GM12878 (cell line): ENCODE results near the gene TET3. TPM values are rescaled to one million over a fixed set of nuclear protein-coding genes. Genes with fewer than 3 reads are reported as not detected.

ENCODE experiments used
- ATAC-seq: fragments of 200-7000 bp; cut with Tn5 transposase; 3 replicates; pipeline ENCODE4 v1.9.1; 2020; ENCODE audit warnings: mild to moderate bottlenecking, moderate library complexity
- BruUV-seq: library from RNA; stranded (reverse); fragments of 400-500 nt; replicated peaks from 2 replicates; lab custom pipeline; 2021; lab: Mats Ljungman, UMichigan
- CTCF ChIA-PET: fragments of 300-600 bp; sonication (Branson Sonifier 250); formaldehyde crosslinking; extraction: SDS; loops from one replicate; lab custom pipeline; 2021; ENCODE audit warnings: inconsistent platforms; lab: Yijun Ruan, JAX
- POLR2A ChIA-PET: fragments of 350-600 bp; formaldehyde crosslinking; extraction: SDS; loops from one replicate; lab custom pipeline; 2021; ENCODE audit warnings: inconsistent platforms; lab: Charles Lee
- RAD21 ChIA-PET: fragments of 300-600 bp; sonication (Branson Sonifier 250); formaldehyde crosslinking; loops from one replicate; lab custom pipeline; 2023; ENCODE audit warnings: antibody characterized with exemption; ENCODE audit not compliant: unreplicated experiment; lab: Charles Lee
- SMC1A ChIA-PET: fragments of 300-600 bp; sonication (Branson Sonifier 250); formaldehyde crosslinking; loops from one replicate; lab custom pipeline; 2023; ENCODE audit not compliant: unreplicated experiment, uncharacterized antibody; lab: Charles Lee
- DNase-seq: peaks from one replicate; pipeline ENCODE4 v3.0.0-alpha.2; 2011; ENCODE audit warnings: low read depth, low spot score
- FAIRE-seq: peaks from 3 replicates; lab custom pipeline; 2011; peaks lifted over from hg19 to GRCh38; lab: Jason Lieb, UNC
- H2AFZ ChIP-seq: 2 replicates; pipeline ENCODE4 v1.6.0; 2011; ENCODE audit warnings: low read depth, low read length, control low read depth; ENCODE audit not compliant: control insufficient read depth
- H3K27ac ChIP-seq: 2 replicates; pipeline ENCODE4 v1.5.1; 2011; ENCODE audit warnings: control low read depth; ENCODE audit not compliant: control insufficient read depth, insufficient read depth
- H3K27me3 ChIP-seq, 2 experiments: replicated peaks in 1 of 2; 2 replicates each; pipeline versions ENCODE4 v1.6.0 to v1.6.1; 2011; ENCODE audit warnings: low read length in 1 of 2; ENCODE audit not compliant: control insufficient read depth in 2 of 2, insufficient read depth in 2 of 2
- H3K36me3 ChIP-seq, 2 experiments: 2 replicates each; pipeline ENCODE4 v1.5.1; 2011; ENCODE audit warnings: low read length in 1 of 2; ENCODE audit not compliant: control insufficient read depth in 2 of 2, insufficient read depth in 2 of 2
- H3K4me1 ChIP-seq: 2 replicates; pipeline ENCODE4 v1.6.1; 2011; ENCODE audit warnings: mild to moderate bottlenecking, low read length, moderate library complexity, mixed read lengths; ENCODE audit not compliant: control insufficient read depth, insufficient read depth
- H3K4me2 ChIP-seq: 2 replicates; pipeline ENCODE4 v1.6.0; 2011; ENCODE audit warnings: control low read depth; ENCODE audit not compliant: control insufficient read depth, insufficient read depth
- H3K4me3 ChIP-seq: fragments of 200-600 bp; sonication (generic); 2 replicates; pipeline ENCODE4 v1.5.1; 2016
- H3K79me2 ChIP-seq: 2 replicates; pipeline ENCODE4 v1.6.0; 2011; ENCODE audit warnings: low read length; ENCODE audit not compliant: control insufficient read depth, insufficient read depth
- H3K9ac ChIP-seq: 2 replicates; pipeline ENCODE4 v1.8.0; 2011; ENCODE audit warnings: low read length, control low read depth, mixed read lengths; ENCODE audit not compliant: control insufficient read depth, insufficient read depth
- H3K9me3 ChIP-seq: replicated peaks from 3 replicates; pipeline ENCODE4 v1.5.1; 2011; ENCODE audit warnings: mild to moderate bottlenecking, low read length; ENCODE audit not compliant: control insufficient read depth, insufficient read depth
- H4K20me1 ChIP-seq: 2 replicates; pipeline ENCODE4 v1.6.0; 2011; ENCODE audit not compliant: control insufficient read depth, insufficient read depth
- CBX3 ChIP-seq: fragments of 200-600 bp; sonication (generic); IDR thresholded peaks from 2 replicates; pipeline ENCODE4 v1.6.1; 2016; ENCODE audit warnings: low read depth, borderline replicate concordance
- FOS ChIP-seq: IDR thresholded peaks from 3 replicates; pipeline ENCODE4 v1.6.1; 2011; ENCODE audit warnings: borderline replicate concordance; ENCODE audit not compliant: insufficient read length; ENCODE audit errors: extremely low read depth
- GABPA ChIP-seq: IDR thresholded peaks from 2 replicates; pipeline ENCODE4 v1.6.1; 2014; ENCODE audit warnings: antibody characterized with exemption, low read depth, mild to moderate bottlenecking, inconsistent platforms
- MEF2B ChIP-seq: fragments of 450-650 bp; IDR thresholded peaks from 2 replicates; pipeline ENCODE4 v1.6.1; 2018; ENCODE audit warnings: mild to moderate bottlenecking, moderate library complexity; ENCODE audit not compliant: partially characterized antibody, poor library complexity, severe bottlenecking
- NFIC ChIP-seq: IDR thresholded peaks from 2 replicates; pipeline ENCODE4 v1.6.1; 2012; ENCODE audit warnings: low read depth, mild to moderate bottlenecking, inconsistent platforms, low read length, moderate library complexity
- NFYB ChIP-seq: IDR thresholded peaks from 2 replicates; pipeline ENCODE4 v1.6.1; 2011; ENCODE audit warnings: low read depth, mild to moderate bottlenecking, low read length, improper control_type of control experiment, moderate library complexity; ENCODE audit not compliant: insufficient read depth
- POLR2A ChIP-seq: IDR thresholded peaks from 2 replicates; pipeline ENCODE4 v1.6.1; 2011; ENCODE audit warnings: low read depth, mild to moderate bottlenecking, low read length
- YY1 ChIP-seq: IDR thresholded peaks from 2 replicates; pipeline ENCODE4 v1.6.1; 2011; ENCODE audit warnings: low read depth, mild to moderate bottlenecking, low read length
- ZNF217 ChIP-seq: fragments of 450-650 bp; IDR thresholded peaks from 2 replicates; pipeline ENCODE4 v1.6.1; 2017; ENCODE audit warnings: antibody characterized with exemption, mild to moderate bottlenecking
- ZNF24 ChIP-seq: fragments of 450-650 bp; IDR thresholded peaks from 2 replicates; pipeline ENCODE4 v1.6.1; 2017; ENCODE audit warnings: antibody characterized with exemption, mild to moderate bottlenecking
- WGBS: methylation state at CpG from one replicate; pipeline ENCODE4 v1.1.6; 2016; ENCODE audit warnings: low lambda C conversion rate; ENCODE audit not compliant: insufficient replicate concordance, insufficient coverage; ENCODE audit errors: missing lambda C conversion rate; 5-methylcytosine and 5-hydroxymethylcytosine counted together
- in situ Hi-C: fragments of 300-500 bp; cut with MboI; formaldehyde crosslinking; loops from 9 replicates; pipeline ENCODE4 v1.14.3; 2018; ENCODE audit warnings: mixed read lengths
- intact Hi-C: fragments of 100-400 bp; cut with micrococcal nuclease; formaldehyde crosslinking; loops from one replicate; pipeline ENCODE4 v1.14.2; 2022; ENCODE audit not compliant: unreplicated experiment
- polyA plus RNA-seq, 11 experiments: library from polyadenylated mRNA; depleted of rRNA in 4 of 11; unstranded in 6 of 11; stranded (reverse) in 5 of 11; fragments of >200 nt; fragmentation: Nextera tagmentation in 4 of 11; fragmentation: Illumina TruSeq in 1 of 11; extraction: Ambion mirVana in 4 of 11; extraction: Trizol in 1 of 11; gene quantifications; 1 replicate in 1 of 11; 2 replicates in 10 of 11; pipeline versions ENCODE4 v1.2.1 to v1.2.3, GENCODE V29; 2011 to 2016; ENCODE audit warnings: inconsistent platforms in 2 of 11, missing spikeins in 2 of 11, low read depth in 1 of 11
- total RNA-seq, 4 experiments: library from RNA; depleted of rRNA in 3 of 4; stranded (reverse); fragments of >200 nt in 3 of 4; fragmentation: Illumina TruSeq in 1 of 4; extraction: Trizol in 1 of 4; gene quantifications; 2 replicates each; pipeline versions ENCODE4 v1.2.1 to v1.2.3, GENCODE V29; 2013 to 2021
- TF ChIP-seq, protein P1 (sequence below): fragments of 450-650 bp; IDR thresholded peaks from 2 replicates; pipeline ENCODE4 v1.6.1; 2017; ENCODE audit warnings: antibody characterized with exemption, mild to moderate bottlenecking, moderate library complexity
- TF ChIP-seq, protein P2 (sequence below): IDR thresholded peaks from 2 replicates; pipeline ENCODE4 v1.6.1; 2011; ENCODE audit warnings: borderline replicate concordance, low read depth, mild to moderate bottlenecking, moderate library complexity, mixed read lengths, low read length; ENCODE audit not compliant: insufficient read depth; ENCODE audit errors: extremely low read length

TET3 gene
- total and polyA plus RNA-seq, 10 of the 15 experiments (the other 5 are each of a cell fraction or from before 2014, with no cell fraction given), result 0.77 to 25.9 (median 8.5) TPM

DNA sequence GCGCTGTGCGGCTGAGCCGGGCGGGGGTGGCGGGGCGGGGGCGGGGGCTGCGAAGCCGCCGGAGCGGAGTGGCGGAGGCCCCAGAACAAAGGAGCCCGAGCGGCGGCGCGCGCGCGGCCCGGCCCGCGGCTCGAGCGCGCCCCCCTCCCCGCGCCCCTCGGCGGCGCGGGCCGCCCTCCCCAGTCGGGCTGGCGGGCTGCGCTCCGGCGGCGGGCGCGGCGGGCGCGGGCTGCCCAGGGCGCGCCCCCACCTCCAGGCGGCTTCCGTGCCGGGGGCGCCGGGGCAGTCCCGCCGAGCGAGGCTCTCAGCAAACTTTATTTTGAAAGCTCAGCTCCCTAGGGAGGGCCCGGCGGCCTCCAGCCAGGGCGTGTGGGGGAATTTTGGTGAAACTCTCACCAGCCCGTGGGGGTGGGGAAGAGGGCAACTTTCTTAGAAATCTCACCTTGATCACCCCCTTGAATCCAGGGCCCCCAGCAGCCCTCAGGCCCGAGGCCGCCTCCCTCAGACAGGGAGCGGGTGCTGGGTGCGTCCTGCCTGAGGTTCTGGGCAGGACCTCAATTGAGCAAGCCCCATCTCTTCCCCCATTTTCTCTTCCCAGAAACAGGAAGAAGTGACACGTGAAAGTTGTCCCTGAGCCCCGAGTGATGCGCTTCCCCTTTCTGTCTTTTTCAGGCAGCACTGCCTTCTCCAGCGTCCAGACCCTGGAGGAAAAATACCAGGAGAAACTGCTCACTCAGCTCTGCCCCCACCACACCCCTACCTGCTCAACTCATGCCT is 786 bp downstream of the TET3 start (continued):
- TF ChIP-seq, protein P1, sequence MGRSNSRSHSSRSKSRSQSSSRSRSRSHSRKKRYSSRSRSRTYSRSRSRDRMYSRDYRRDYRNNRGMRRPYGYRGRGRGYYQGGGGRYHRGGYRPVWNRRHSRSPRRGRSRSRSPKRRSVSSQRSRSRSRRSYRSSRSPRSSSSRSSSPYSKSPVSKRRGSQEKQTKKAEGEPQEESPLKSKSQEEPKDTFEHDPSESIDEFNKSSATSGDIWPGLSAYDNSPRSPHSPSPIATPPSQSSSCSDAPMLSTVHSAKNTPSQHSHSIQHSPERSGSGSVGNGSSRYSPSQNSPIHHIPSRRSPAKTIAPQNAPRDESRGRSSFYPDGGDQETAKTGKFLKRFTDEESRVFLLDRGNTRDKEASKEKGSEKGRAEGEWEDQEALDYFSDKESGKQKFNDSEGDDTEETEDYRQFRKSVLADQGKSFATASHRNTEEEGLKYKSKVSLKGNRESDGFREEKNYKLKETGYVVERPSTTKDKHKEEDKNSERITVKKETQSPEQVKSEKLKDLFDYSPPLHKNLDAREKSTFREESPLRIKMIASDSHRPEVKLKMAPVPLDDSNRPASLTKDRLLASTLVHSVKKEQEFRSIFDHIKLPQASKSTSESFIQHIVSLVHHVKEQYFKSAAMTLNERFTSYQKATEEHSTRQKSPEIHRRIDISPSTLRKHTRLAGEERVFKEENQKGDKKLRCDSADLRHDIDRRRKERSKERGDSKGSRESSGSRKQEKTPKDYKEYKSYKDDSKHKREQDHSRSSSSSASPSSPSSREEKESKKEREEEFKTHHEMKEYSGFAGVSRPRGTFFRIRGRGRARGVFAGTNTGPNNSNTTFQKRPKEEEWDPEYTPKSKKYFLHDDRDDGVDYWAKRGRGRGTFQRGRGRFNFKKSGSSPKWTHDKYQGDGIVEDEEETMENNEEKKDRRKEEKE, result no peak
- peak; percentile 96 for TF ChIP-seq MEF2B
- no peak for TF ChIP-seq GABPA

- intact Hi-C loops, result loop anchor here (10.0 kb wide), 1 partner anchor 161 kb away; the partner anchor contains the start of gene STAMBP
- Histone ChIP-seq H3K27ac (peak overlapping the region; percentile 89), H3K9ac (peak overlapping the region; percentile 71), H3K79me2 (peaks cover 85% of the 10 kb centered on the region), H3K4me3 (peak overlapping the region; percentile 96), H4K20me1 (peaks cover 12% of the 10 kb centered on the region; the same call in 1 of the 2 replicates), H3K36me3 (peaks cover 0 to 22% of the 10 kb centered on the region in 2 experiments; a peak in 3 of 4 replicates), H3K9me3 (peaks cover 1% of the 10 kb centered on the region; the same call in 1 of the 3 replicates), H2AFZ (no peak overlapping the region), H3K4me1 (peaks cover 12% of the 10 kb centered on the region), H3K4me2 (peak overlapping the region; percentile 96), H3K27me3 (no peaks in the 10 kb centered on the region)
- POLR2A ChIA-PET, result interaction anchor here (0.5 to 4.4 kb wide), 14 partner anchors 14 to 229 kb away, joined by 3 to 34 read pairs (median 4); partner anchors contain the start of genes DGUOK and STAMBP
- DNase-seq, result no peak
- TSS peak; percentile 60 for BruUV-seq
- RAD21 ChIA-PET, result interaction anchor here (1.2 to 5.6 kb wide), 21 partner anchors 8 to 161 kb away, joined by 3 to 96 read pairs (median 9); partner anchors contain the start of genes DGUOK and STAMBP
- peak; percentile 31 for FAIRE-seq
- peak; percentile 9 for ATAC-seq
- CTCF ChIA-PET, result interaction anchor here (1.1 to 5.3 kb wide), 14 partner anchors 10 to 163 kb away, joined by 4 to 78 read pairs (median 18); partner anchors contain the start of genes BOLA3 and STAMBP
- SMC1A ChIA-PET, result interaction anchor here (0.7 to 5.6 kb wide), 17 partner anchors 11 to 214 kb away, joined by 3 to 46 read pairs (median 14); partner anchors contain the start of gene STAMBP
- in situ Hi-C loops, result no loop called here
- under 1% methylated on average over 21 of the region's 21 CpGs for WGBS
- TF ChIP-seq NFIC, result 0 out of 2 replicates have a peak, but pooled peaks have one; percentile 16
- TF ChIP-seq, protein P2, sequence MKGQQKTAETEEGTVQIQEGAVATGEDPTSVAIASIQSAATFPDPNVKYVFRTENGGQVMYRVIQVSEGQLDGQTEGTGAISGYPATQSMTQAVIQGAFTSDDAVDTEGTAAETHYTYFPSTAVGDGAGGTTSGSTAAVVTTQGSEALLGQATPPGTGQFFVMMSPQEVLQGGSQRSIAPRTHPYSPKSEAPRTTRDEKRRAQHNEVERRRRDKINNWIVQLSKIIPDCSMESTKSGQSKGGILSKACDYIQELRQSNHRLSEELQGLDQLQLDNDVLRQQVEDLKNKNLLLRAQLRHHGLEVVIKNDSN, result no peak
- peak; percentile 55 for TF ChIP-seq POLR2A
- TF ChIP-seq ZNF217, result no peak
- TF ChIP-seq ZNF24, result no peak
- no peak for TF ChIP-seq YY1
- no peak for TF ChIP-seq NFYB
- no peak for TF ChIP-seq CBX3
- TF ChIP-seq, protein P1, result no peak
- TF ChIP-seq FOS, result no peak
These were observed 1.5 kb downstream of the TET3 start for GRCh38 chr2:73986085-73986681.
